ENCODE results near the gene SEMA4C.
"Not testable (repeated sequence)": the region's sequence is repeated elsewhere in the genome, so short reads cannot be mapped to it uniquely, and the experiment has no call there.

SEMA4C gene

GRCh38 chr2:96898135-96898505 lies 28.2 kb upstream of the SEMA4C start:
- DNase-seq (ENCODE audit: low spot score): no peak

- no peak for DNase-seq (ENCODE audit: low spot score)
Observed at GRCh38 chr2:96897491-96898134, 27.7 kb upstream of the SEMA4C start.

- DNase-seq (ENCODE audit: low spot score): no peak
Observed at GRCh38 chr2:96895746-96896651, 26.1 kb upstream of the SEMA4C start.

GRCh38 chr2:96895032-96895745 lies 25.3 kb upstream of the SEMA4C start:
- no peak for DNase-seq (ENCODE audit: low spot score)

- DNase-seq (ENCODE audit: low spot score): no peak
Observed at GRCh38 chr2:96894151-96894531, 24.3 kb upstream of the SEMA4C start.

- DNase-seq (ENCODE audit: low spot score): no peak
Observed at GRCh38 chr2:96893289-96894150, 23.6 kb upstream of the SEMA4C start.

- peak; percentile 74 for DNase-seq (ENCODE audit: low spot score)
Observed at GRCh38 chr2:96891591-96892333, 21.9 kb upstream of the SEMA4C start.

GRCh38 chr2:96890726-96891385 lies 21.0 kb upstream of the SEMA4C start:
- no peak for DNase-seq (ENCODE audit: low spot score)

GRCh38 chr2:96890252-96890651 lies 20.4 kb upstream of the SEMA4C start:
- DNase-seq (ENCODE audit: low spot score): no peak

GRCh38 chr2:96889502-96889901 lies 19.6 kb upstream of the SEMA4C start:
- DNase-seq (ENCODE audit: low spot score): not testable (repeated sequence)

GRCh38 chr2:96888072-96889011 lies 18.5 kb upstream of the SEMA4C start:
- DNase-seq (ENCODE audit: low spot score): no peak

GRCh38 chr2:96887493-96888012 lies 17.7 kb upstream of the SEMA4C start:
- no peak for DNase-seq (ENCODE audit: low spot score)

- DNase-seq (ENCODE audit: low spot score): no peak
Observed at GRCh38 chr2:96885432-96886347, 15.8 kb upstream of the SEMA4C start.

- DNase-seq (ENCODE audit: low spot score): no peak
Observed at GRCh38 chr2:96884299-96885094, 14.6 kb upstream of the SEMA4C start.

GRCh38 chr2:96883306-96883705 lies 13.4 kb upstream of the SEMA4C start:
- DNase-seq (ENCODE audit: low spot score): no peak

GRCh38 chr2:96882906-96883305 lies 13.0 kb upstream of the SEMA4C start:
- DNase-seq (ENCODE audit: low spot score): no peak

GRCh38 chr2:96882230-96882629 lies 12.3 kb upstream of the SEMA4C start:
- no peak for DNase-seq (ENCODE audit: low spot score)
